ENCODE results near the gene NEDD8. TPM values are rescaled to one million over a fixed set of nuclear protein-coding genes. Genes with fewer than 3 reads are reported as not detected.

Gene NEDD8
- total RNA-seq, 1 experiment from 2014 or later, result 178 TPM

DNA sequence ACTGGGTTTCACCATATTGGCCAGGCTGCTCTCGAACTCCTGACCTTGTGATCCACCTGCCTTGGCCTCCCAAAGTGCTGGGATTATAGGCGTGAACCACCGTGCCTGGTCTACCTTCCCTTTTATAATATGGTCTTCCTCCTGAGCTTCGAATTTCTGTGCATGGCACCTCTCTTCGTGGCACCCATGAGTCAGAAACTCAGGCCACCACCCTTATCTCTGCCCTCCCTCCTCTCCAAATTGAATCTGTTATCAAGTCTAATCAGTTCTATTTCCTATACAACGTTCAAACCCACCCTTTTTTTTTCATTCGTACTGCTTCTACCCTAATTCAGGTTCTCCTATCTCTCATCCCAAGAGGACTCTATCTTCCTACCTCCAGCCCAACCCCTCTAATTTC, 15.3 kb upstream of the NEDD8 start:
- POLR2A ChIA-PET, result interaction anchor here (0.8 kb wide), 1 partner anchor 24 kb away, joined by 5 read pairs; the partner anchor contains the start of gene RABGGTA
- no peaks in the 10 kb centered on the region for H3K9me3 ChIP-seq (ENCODE audit: control insufficient read depth in 1 of 2, insufficient read depth in 1 of 2, low read depth in 1 of 2, low read length in 2 of 2)
- H3K4me3 ChIP-seq (replicated peaks in 1 of 2; ENCODE audit: low read depth in 1 of 2, low read length in 2 of 2), result no peak overlapping the region
- no peaks in the 10 kb centered on the region for H3K36me3 ChIP-seq (ENCODE audit: control insufficient read depth in 1 of 2, insufficient read depth in 2 of 2, low read length in 2 of 2)
- H3K79me2 ChIP-seq (ENCODE audit: insufficient read depth, low read length), result no peaks in the 10 kb centered on the region
- H3K9ac ChIP-seq (ENCODE audit: low read length), result no peak overlapping the region
- no peak for ATAC-seq
- CTCF ChIA-PET, result interaction anchor here (1.0 kb wide), 2 partner anchors 32 to 50 kb away, joined by 3 read pairs; no protein-coding TSS in a partner anchor
- TF ChIP-seq, protein P1, sequence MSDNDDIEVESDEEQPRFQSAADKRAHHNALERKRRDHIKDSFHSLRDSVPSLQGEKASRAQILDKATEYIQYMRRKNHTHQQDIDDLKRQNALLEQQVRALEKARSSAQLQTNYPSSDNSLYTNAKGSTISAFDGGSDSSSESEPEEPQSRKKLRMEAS (IDR thresholded peaks at IDR 0.05), result no peak
- TF ChIP-seq TCF7L2 (IDR thresholded peaks at IDR 0.05; ENCODE audit: borderline replicate concordance, extremely low read depth, insufficient read depth, insufficient read length) (no peak), YY1 (IDR thresholded peaks at IDR 0.05; ENCODE audit: extremely low read depth, insufficient replicate concordance, low read depth, low read length) (no peak), SRF (IDR thresholded peaks at IDR 0.05; ENCODE audit: low read depth) (no peak), CEBPB (IDR thresholded peaks at IDR 0.05; ENCODE audit: low read depth) (no peak), EZH2phosphoT487 (IDR thresholded peaks at IDR 0.05; ENCODE audit: borderline replicate concordance) (no peak)
- TF ChIP-seq, protein P2, sequence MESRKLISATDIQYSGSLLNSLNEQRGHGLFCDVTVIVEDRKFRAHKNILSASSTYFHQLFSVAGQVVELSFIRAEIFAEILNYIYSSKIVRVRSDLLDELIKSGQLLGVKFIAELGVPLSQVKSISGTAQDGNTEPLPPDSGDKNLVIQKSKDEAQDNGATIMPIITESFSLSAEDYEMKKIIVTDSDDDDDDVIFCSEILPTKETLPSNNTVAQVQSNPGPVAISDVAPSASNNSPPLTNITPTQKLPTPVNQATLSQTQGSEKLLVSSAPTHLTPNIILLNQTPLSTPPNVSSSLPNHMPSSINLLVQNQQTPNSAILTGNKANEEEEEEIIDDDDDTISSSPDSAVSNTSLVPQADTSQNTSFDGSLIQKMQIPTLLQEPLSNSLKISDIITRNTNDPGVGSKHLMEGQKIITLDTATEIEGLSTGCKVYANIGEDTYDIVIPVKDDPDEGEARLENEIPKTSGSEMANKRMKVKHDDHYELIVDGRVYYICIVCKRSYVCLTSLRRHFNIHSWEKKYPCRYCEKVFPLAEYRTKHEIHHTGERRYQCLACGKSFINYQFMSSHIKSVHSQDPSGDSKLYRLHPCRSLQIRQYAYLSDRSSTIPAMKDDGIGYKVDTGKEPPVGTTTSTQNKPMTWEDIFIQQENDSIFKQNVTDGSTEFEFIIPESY (IDR thresholded peaks at IDR 0.05; ENCODE audit: extremely low read depth, insufficient replicate concordance, low read length), result no peak
- no peak for DNase-seq (ENCODE audit: low read depth, low spot score)
- H3K4me1 ChIP-seq (ENCODE audit: control insufficient read depth in 1 of 2, insufficient read depth in 2 of 2, low read length in 2 of 2), result peaks cover 7 to 20% of the 10 kb centered on the region in 2 experiments
- RAD21 ChIA-PET (ENCODE audit: low non-redundant PET in 1 of 2, low total read pairs in 2 of 2, uncharacterized antibody in 2 of 2, unreplicated experiment in 2 of 2), result no interaction called here
- intact Hi-C loops (cut with micrococcal nuclease), result no loop called here
- H2AFZ ChIP-seq (ENCODE audit: low read depth, low read length, poor library complexity, severe bottlenecking), result no peak overlapping the region
- BruUV-seq (replicated peaks), result no TSS peak
- H3K9me2 ChIP-seq (ENCODE audit: insufficient read depth), result no peaks in the 10 kb centered on the region
- no peak overlapping the region for H3K27ac ChIP-seq (ENCODE audit: low read depth, low read length)
- no peak overlapping the region for H3K4me2 ChIP-seq (ENCODE audit: low read length)
- H4K20me1 ChIP-seq (ENCODE audit: insufficient read depth), result no peaks in the 10 kb centered on the region
- no peaks in the 10 kb centered on the region for H3K27me3 ChIP-seq (ENCODE audit: insufficient read depth, low read length)

All from HCT116 (cell line).